Cardiac muscle cell (in vitro differentiated cells and primary cell): ENCODE results near the gene OR10G3. TPM values are rescaled to one million over a fixed set of nuclear protein-coding genes. Genes with fewer than 3 reads are reported as not detected.
"Not testable (repeated sequence)": the region's sequence is repeated elsewhere in the genome, so short reads cannot be mapped to it uniquely, and the experiment has no call there.

Experiments
- DNase-seq, 2 donors: peaks; one replicate each; pipeline versions ENCODE4 v3.0.0 to v3.0.0-alpha.2; 2010 to 2017; ENCODE audit warnings: low read depth in 1 of 2, low spot score in 1 of 2
- H3K27ac ChIP-seq: fragments of 200-600 bp; sonication (generic); 2 replicates; pipeline ENCODE4 v1.5.1; 2016
- H3K27me3 ChIP-seq: fragments of 200-600 bp; sonication (generic); 2 replicates; pipeline ENCODE4 v1.6.0; 2016; ENCODE audit warnings: control low read depth
- H3K36me3 ChIP-seq: fragments of 200-600 bp; sonication (generic); 2 replicates; pipeline ENCODE4 v1.5.1; 2016; ENCODE audit warnings: control low read depth
- H3K4me1 ChIP-seq: fragments of 200-600 bp; sonication (generic); 2 replicates; pipeline ENCODE4 v1.8.1; 2017; ENCODE audit warnings: low read depth, mild to moderate bottlenecking, mixed run types
- H3K4me3 ChIP-seq: fragments of 200-600 bp; sonication (generic); 2 replicates; pipeline ENCODE4 v1.5.1; 2016; ENCODE audit warnings: mild to moderate bottlenecking
- H3K9me3 ChIP-seq: fragments of 200-600 bp; sonication (generic); 2 replicates; pipeline ENCODE4 v1.5.1; 2017; ENCODE audit warnings: low read depth, mild to moderate bottlenecking, control low read depth
- polyA plus RNA-seq: library from polyadenylated mRNA; unstranded; fragments of >200 nt; fragmentation: Nextera tagmentation; extraction: Ambion mirVana; gene quantifications from 2 replicates; pipeline ENCODE4 v1.2.1, GENCODE V29; 2016
- total RNA-seq: library from RNA; depleted of rRNA; stranded (reverse); fragments of >200 nt; gene quantifications from 2 replicates; pipeline ENCODE4 v1.2.3, GENCODE V29; 2016
- TF ChIP-seq, protein P1 (sequence below): IDR thresholded peaks from 2 replicates; pipeline ENCODE4 v1.5.1; 2012; ENCODE audit warnings: low read depth, mild to moderate bottlenecking, low read length

OR10G3 gene
- total and polyA plus RNA-seq, 2 experiments from 2014 or later = not detected

GRCh38 chr14:21556378-21557083, 23.3 kb downstream of the OR10G3 start:
- Histone ChIP-seq H3K4me3 (no peak overlapping the region), H3K27me3 (no peaks in the 10 kb centered on the region), H3K36me3 (no peaks in the 10 kb centered on the region), H3K4me1 (no peaks in the 10 kb centered on the region), H3K9me3 (no peaks in the 10 kb centered on the region), H3K27ac (no peak overlapping the region)
- DNase-seq = no peak
- TF ChIP-seq, protein P1, sequence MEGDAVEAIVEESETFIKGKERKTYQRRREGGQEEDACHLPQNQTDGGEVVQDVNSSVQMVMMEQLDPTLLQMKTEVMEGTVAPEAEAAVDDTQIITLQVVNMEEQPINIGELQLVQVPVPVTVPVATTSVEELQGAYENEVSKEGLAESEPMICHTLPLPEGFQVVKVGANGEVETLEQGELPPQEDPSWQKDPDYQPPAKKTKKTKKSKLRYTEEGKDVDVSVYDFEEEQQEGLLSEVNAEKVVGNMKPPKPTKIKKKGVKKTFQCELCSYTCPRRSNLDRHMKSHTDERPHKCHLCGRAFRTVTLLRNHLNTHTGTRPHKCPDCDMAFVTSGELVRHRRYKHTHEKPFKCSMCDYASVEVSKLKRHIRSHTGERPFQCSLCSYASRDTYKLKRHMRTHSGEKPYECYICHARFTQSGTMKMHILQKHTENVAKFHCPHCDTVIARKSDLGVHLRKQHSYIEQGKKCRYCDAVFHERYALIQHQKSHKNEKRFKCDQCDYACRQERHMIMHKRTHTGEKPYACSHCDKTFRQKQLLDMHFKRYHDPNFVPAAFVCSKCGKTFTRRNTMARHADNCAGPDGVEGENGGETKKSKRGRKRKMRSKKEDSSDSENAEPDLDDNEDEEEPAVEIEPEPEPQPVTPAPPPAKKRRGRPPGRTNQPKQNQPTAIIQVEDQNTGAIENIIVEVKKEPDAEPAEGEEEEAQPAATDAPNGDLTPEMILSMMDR = no peak

- no peak overlapping the region for H3K27ac ChIP-seq
- TF ChIP-seq, protein P1 = no peak
- H3K36me3 ChIP-seq = no peaks in the 10 kb centered on the region
- H3K27me3 ChIP-seq = no peaks in the 10 kb centered on the region
- no peaks in the 10 kb centered on the region for H3K9me3 ChIP-seq
- no peak overlapping the region for H3K4me3 ChIP-seq
- no peaks in the 10 kb centered on the region for H3K4me1 ChIP-seq
- no peak for DNase-seq
Observed at GRCh38 chr14:21553266-21553665, 26.6 kb downstream of the OR10G3 start.

GRCh38 chr14:21544588-21544987, 35.3 kb downstream of the OR10G3 start:
- DNase-seq, H3K27ac ChIP-seq, H3K36me3 ChIP-seq, H3K27me3 ChIP-seq, H3K9me3 ChIP-seq, H3K4me3 ChIP-seq: not testable (repeated sequence)
- peaks cover 12% of the 10 kb centered on the region for H3K4me1 ChIP-seq

- no peak for DNase-seq
- Histone ChIP-seq H3K36me3 (no peaks in the 10 kb centered on the region), H3K27me3 (no peaks in the 10 kb centered on the region), H3K4me3 (no peak overlapping the region), H3K9me3 (no peaks in the 10 kb centered on the region), H3K4me1 (peaks cover 18% of the 10 kb centered on the region), H3K27ac (no peak overlapping the region)
- TF ChIP-seq, protein P1 = no peak
Observed at GRCh38 chr14:21543963-21544362, 35.9 kb downstream of the OR10G3 start.

DNA sequence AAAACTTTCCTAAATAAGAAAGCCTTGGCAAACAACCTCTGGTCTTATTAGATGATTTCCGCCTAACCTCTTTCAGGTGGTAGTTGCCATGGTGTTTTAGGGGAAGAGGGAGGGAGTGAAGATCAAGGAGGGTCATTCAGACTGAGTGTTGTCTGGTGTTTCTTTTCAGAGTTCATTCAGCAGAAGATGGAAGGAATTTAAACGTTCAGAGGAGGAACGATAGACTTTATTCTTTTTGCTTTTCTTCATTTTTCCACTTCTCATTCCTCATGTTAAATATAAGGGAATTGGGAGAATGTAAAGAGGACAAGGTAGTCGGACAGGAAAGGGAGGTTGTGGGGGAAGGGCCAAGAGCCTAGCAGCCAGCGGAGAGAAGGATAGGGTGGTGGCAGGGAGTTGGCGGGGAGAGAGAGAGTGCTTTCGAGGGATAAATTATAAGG, 36.3 kb downstream of the OR10G3 start:
- Histone ChIP-seq H3K4me3 (no peak overlapping the region), H3K27ac (no peak overlapping the region), H3K27me3 (no peaks in the 10 kb centered on the region), H3K9me3 (no peaks in the 10 kb centered on the region), H3K4me1 (peaks cover 22% of the 10 kb centered on the region), H3K36me3 (no peaks in the 10 kb centered on the region)
- TF ChIP-seq, protein P1 = no peak
- peak in 1 of 2 donors; percentile 27 for DNase-seq

- no peaks in the 10 kb centered on the region for H3K36me3 ChIP-seq
- H3K4me3 ChIP-seq = no peak overlapping the region
- no peak overlapping the region for H3K27ac ChIP-seq
- TF ChIP-seq, protein P1 = no peak
- peaks cover 26% of the 10 kb centered on the region for H3K4me1 ChIP-seq
- H3K9me3 ChIP-seq = no peaks in the 10 kb centered on the region
- H3K27me3 ChIP-seq = no peaks in the 10 kb centered on the region
- DNase-seq = no peak
Observed at GRCh38 chr14:21541413-21542074, 38.3 kb downstream of the OR10G3 start.
